ENCODE data around the gene GNAS-AS1. TPM values are rescaled to one million over a fixed set of nuclear protein-coding genes. Genes with fewer than 3 reads are reported as not detected.

GNAS-AS1 gene
- total RNA-seq, 4 donors from 2014 or later: 0.55 to 1.1 TPM; not detected in 2

- intact Hi-C loops (cut with DNase I; ENCODE audit: low total_unique reads) (loop anchor here (5.0 to 10.0 kb wide), 3 partner anchors 91 to 241 kb away; partner anchors contain the start of genes ATP5F1E, NELFCD and STX16), in situ Hi-C loops (cut with MboI; ENCODE audit: low pct_ligation_motif_present in 1 of 4, low pct_unique_long_range_greater_than_20kb in 1 of 4, low sequenced_read_pairs in 3 of 4) (no loop called here)
- Histone ChIP-seq H3K4me3 (peak overlapping the region in 2 of 4 donors; percentile 87 to 92), H3K4me1 (peaks cover 23 to 61% (median 31%) of the 10 kb centered on the region in 4 donors), H3K36me3 (peaks cover 0 to 3% (median 0%) of the 10 kb centered on the region in 4 donors), H3K27ac (peak overlapping the region; percentile 99 to 100 (median 100)), H3K9me3 (no peaks in the 10 kb centered on the region), H3K27me3 (no peaks in the 10 kb centered on the region)
- no peak for TF ChIP-seq POLR2AphosphoS5 (IDR thresholded peaks at IDR 0.05)
- no peak for TF ChIP-seq CTCF (IDR thresholded peaks at IDR 0.05)
- TF ChIP-seq EP300 (IDR thresholded peaks at IDR 0.05; ENCODE audit: low read depth): no peak
- TF ChIP-seq POLR2A (IDR thresholded peaks at IDR 0.05): no peak
- 37 to 39% methylated on average over 5 of the region's 5 CpGs for WGBS, 2 donors (ENCODE audit: low coverage in 1 of 2)
- DNase-seq: no peak
These were observed 42.8 kb upstream of the GNAS-AS1 start for GRCh38 chr20:58893355-58894120.

GRCh38 chr20:58892932-58893224 is 42.2 kb upstream of the GNAS-AS1 start:
- no peaks in the 10 kb centered on the region for H3K9me3 ChIP-seq
- TF ChIP-seq EP300 (IDR thresholded peaks at IDR 0.05; ENCODE audit: low read depth) (no peak), POLR2AphosphoS5 (IDR thresholded peaks at IDR 0.05) (no peak), CTCF (IDR thresholded peaks at IDR 0.05) (no peak), POLR2A (IDR thresholded peaks at IDR 0.05) (no peak)
- no peaks in the 10 kb centered on the region for H3K36me3 ChIP-seq
- peak overlapping the region; percentile 99 to 100 (median 100) for H3K27ac ChIP-seq
- H3K27me3 ChIP-seq: no peaks in the 10 kb centered on the region
- H3K4me3 ChIP-seq: peak overlapping the region; percentile 87 to 100 (median 94)
- in situ Hi-C loops (cut with MboI; ENCODE audit: low pct_ligation_motif_present in 1 of 4, low pct_unique_long_range_greater_than_20kb in 1 of 4, low sequenced_read_pairs in 3 of 4) (no loop called here), intact Hi-C loops (cut with DNase I; ENCODE audit: low total_unique reads) (loop anchor here (5.0 to 10.0 kb wide), 3 partner anchors 92 to 241 kb away; partner anchors contain the start of genes ATP5F1E, NELFCD and STX16)
- WGBS, 2 donors (ENCODE audit: low coverage in 1 of 2): 0% methylated on average over 1 of the region's 1 CpG; no CpG with 5 or more reads in 1 of the 2 donors
- no peak for DNase-seq
- H3K4me1 ChIP-seq: peaks cover 23 to 57% (median 31%) of the 10 kb centered on the region in 4 donors

GRCh38 chr20:58892141-58892931 is 41.6 kb upstream of the GNAS-AS1 start:
- peaks cover 23 to 54% (median 29%) of the 10 kb centered on the region in 4 donors for H3K4me1 ChIP-seq
- peak overlapping the region; percentile 99 to 100 (median 100) for H3K27ac ChIP-seq
- no peaks in the 10 kb centered on the region for H3K9me3 ChIP-seq
- peak overlapping the region; percentile 87 to 100 (median 94) for H3K4me3 ChIP-seq
- 0% methylated on average over 17 to 32 of the region's 49 CpGs for WGBS, 2 donors (ENCODE audit: low coverage in 1 of 2)
- peak; percentile 80 for DNase-seq
- H3K27me3 ChIP-seq: no peaks in the 10 kb centered on the region
- in situ Hi-C loops (cut with MboI; ENCODE audit: low pct_ligation_motif_present in 1 of 4, low pct_unique_long_range_greater_than_20kb in 1 of 4, low sequenced_read_pairs in 3 of 4) (no loop called here), intact Hi-C loops (cut with DNase I; ENCODE audit: low total_unique reads) (loop anchor here (5.0 to 10.0 kb wide), 3 partner anchors 92 to 240 kb away; partner anchors contain the start of genes ATP5F1E, NELFCD and STX16)
- TF ChIP-seq EP300 (IDR thresholded peaks at IDR 0.05; ENCODE audit: low read depth): no peak
- peak; percentile 25 for TF ChIP-seq POLR2A (IDR thresholded peaks at IDR 0.05)
- peak; percentile 19 to 36 (median 22) for TF ChIP-seq POLR2AphosphoS5 (IDR thresholded peaks at IDR 0.05)
- H3K36me3 ChIP-seq: no peaks in the 10 kb centered on the region

GRCh38 chr20:58891718-58892140 is 41.0 kb upstream of the GNAS-AS1 start:
- Histone ChIP-seq H3K4me3 (peak overlapping the region; percentile 87 to 100 (median 94)), H3K27ac (peak overlapping the region; percentile 99 to 100 (median 100)), H3K36me3 (no peaks in the 10 kb centered on the region), H3K9me3 (no peaks in the 10 kb centered on the region), H3K27me3 (no peaks in the 10 kb centered on the region), H3K4me1 (peaks cover 23 to 49% (median 28%) of the 10 kb centered on the region in 4 donors)
- no peak for DNase-seq
- intact Hi-C loops (cut with DNase I; ENCODE audit: low total_unique reads): loop anchor here (5.0 to 10.0 kb wide), 3 partner anchors 93 to 239 kb away; partner anchors contain the start of genes ATP5F1E, NELFCD and STX16
- in situ Hi-C loops (cut with MboI; ENCODE audit: low pct_ligation_motif_present in 1 of 4, low pct_unique_long_range_greater_than_20kb in 1 of 4, low sequenced_read_pairs in 3 of 4): no loop called here
- TF ChIP-seq POLR2A (IDR thresholded peaks at IDR 0.05) (no peak), CTCF (IDR thresholded peaks at IDR 0.05) (no peak), EP300 (IDR thresholded peaks at IDR 0.05; ENCODE audit: low read depth) (no peak), POLR2AphosphoS5 (IDR thresholded peaks at IDR 0.05) (no peak)
- 1% methylated on average over 14 of the region's 55 CpGs; no CpG with 5 or more reads in 1 of the 2 donors for WGBS, 2 donors (ENCODE audit: low coverage in 1 of 2)

All from transverse colon (tissue), 4 donors.